IPS-NIHi11 (cell line): Measurements from ENCODE around the gene BBS2.
"Not testable (repeated sequence)": the region's sequence is repeated elsewhere in the genome, so short reads cannot be mapped to it uniquely, and the experiment has no call there.

Source experiments
- DNase-seq: peaks from one replicate; pipeline ENCODE4 v3.0.0; 2012; ENCODE audit warnings: mixed read lengths, low spot score

The BBS2 gene

GRCh38 chr16:56518425-56518824, 1.4 kb downstream of the BBS2 start:
- DNase-seq, result no peak

- DNase-seq, result no peak
These were observed 2.6 kb downstream of the BBS2 start for GRCh38 chr16:56517206-56517605.

DNA sequence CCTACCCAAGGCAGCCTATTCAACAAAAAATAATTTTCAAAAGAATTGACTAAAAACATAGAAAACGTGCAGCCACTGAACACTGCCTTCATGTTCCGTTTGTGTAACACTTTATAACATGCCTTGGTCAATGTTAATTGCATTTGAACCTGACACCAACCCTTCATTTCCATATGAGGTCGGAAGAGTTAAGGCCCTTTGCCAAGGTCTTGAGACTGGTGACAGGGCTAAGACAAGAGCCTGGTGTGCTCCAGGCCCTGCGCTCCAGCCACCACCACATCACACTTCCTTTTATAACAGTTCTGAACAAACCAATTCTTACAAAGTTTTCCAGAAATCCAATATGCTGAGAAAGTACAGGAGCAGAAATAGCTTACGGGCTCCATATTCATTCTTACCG, 4.2 kb downstream of the BBS2 start:
- DNase-seq, result no peak

DNA sequence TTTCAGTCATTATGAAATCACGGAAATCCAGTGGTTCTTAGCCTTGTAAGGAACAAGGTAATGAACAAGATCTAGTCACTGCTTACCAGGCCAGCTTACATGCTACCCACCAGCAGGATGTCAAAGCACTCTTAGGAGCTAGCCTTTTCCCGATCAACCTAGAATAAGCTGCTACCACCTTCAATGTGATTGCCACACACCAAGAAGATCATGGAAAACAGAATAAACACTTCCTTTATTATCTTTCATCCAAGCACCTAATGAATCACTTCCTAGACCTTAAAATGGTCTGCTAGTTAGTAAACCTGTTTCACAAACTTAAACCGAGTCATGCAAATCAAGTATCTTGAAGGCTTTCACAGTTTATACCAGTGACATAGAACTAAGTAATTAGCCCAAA, 5.0 kb downstream of the BBS2 start:
- DNase-seq, result no peak

DNA sequence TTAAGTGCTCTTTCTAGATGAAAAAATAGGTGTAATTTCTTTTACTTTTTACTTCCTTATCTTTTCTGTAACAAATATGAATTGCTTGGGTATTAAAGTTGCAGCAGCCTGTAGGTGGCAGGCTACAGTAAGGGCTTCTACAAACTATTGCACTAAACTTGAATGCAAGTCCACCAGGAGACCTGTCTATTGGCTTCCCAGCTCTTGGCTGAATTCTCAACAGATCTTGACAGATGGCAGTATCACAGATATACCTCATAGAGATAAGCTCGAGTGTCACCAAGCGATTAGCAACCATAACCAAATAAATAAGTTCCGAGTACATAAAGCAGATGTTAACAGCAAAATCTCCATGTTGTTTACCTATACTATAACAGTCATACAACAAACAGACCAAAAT, 5.9 kb downstream of the BBS2 start:
- DNase-seq, result peak; percentile 33

DNA sequence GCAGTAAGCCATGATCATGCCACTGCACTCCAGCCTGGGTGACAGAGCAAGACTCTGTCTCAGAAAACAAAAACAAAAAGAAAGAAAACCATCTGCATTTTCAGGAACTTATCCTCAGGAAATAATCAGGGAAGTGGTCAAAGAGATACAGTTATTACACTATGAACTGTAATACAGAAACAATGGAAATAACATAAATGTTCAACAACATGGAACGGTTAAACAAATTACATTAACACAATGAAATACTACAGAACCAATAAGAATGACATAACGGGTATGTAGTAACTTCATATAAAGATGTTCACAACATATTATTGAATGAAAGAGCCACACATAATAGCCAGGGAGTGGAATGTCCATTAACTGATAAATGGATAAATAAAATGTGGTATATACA, 6.7 kb downstream of the BBS2 start:
- no peak for DNase-seq

GRCh38 chr16:56512025-56512424, 7.8 kb downstream of the BBS2 start:
- DNase-seq, result no peak

GRCh38 chr16:56510544-56510943, 9.3 kb downstream of the BBS2 start:
- DNase-seq, result no peak

DNA sequence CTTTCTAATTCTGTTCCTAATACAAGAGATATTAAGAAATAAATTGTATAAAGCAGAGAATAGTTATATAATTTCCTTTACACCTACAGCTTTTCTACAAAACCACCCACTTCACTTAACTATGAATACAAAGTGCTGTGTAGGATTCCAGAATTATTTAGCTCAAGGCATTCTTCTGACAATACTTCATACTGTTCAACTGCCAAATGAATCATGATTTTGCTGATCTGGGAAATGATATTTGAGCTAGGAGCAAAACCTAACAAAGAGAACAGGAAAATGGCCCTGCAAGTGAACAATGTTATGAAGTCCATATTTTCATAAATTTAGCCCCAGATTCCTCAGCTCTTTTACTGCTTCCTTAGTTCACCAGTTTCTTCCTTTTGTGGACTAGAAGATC, 12.9 kb downstream of the BBS2 start:
- no peak for DNase-seq

DNA sequence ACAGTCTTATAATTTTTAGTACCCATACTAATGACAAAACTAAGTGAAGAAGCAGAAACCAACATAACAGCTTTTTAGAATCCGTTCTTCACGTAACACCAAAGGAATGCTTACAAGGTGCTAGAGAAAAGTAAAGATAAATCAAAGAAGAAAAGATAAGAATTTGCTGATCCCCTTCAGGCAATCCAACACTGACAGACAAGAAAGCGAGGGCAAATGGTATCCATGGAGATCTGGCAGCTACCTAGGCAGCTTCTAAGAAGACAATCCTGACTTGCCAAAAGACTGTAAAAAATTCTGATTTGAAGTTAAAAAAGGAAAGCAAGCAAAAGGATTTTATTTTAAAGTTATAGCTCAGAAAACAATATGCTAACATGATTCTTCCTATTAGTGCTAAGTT, 14.6 kb downstream of the BBS2 start:
- DNase-seq, result peak; percentile 42

DNA sequence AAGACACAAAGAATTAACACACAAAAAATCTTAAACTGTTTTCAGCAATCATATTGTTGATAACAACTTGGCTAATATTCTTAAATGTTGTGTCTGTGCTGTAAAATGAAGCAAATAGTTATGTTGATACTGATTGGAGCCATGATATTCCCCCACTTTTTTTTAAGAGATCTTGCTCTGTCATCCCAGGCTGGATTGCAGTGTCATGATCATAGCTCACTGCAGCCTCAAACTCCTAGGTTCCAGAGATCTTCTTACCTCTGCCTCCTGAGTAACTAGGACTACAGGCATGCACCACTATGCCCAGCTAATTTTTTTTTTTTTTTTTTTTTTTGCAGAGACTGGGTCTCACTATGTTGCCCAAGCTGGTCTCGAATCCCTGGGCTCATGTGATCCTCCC, 26.0 kb downstream of the BBS2 start:
- no peak for DNase-seq

DNA sequence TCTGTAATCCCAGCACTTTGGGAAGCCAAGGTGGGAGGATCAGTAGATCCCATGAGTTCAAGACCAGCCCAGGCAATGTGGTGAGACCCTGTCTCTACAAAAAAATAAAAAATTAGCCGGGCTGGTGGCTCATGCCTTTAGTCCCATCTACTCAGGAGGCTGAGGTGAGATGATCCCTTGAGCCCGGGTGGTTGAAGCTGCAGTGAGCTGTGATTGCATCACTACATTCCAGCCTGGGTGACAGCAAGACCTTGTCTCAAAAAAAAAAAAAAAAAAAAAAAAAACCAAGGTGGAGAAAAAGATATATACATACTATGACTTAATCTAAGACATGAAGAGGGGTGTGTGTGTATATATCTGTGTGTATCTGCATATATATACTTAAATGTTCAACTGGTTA, 26.7 kb downstream of the BBS2 start:
- DNase-seq, result no peak

GRCh38 chr16:56491657-56492261, 28.1 kb downstream of the BBS2 start:
- DNase-seq, result no peak

- DNase-seq, result not testable (repeated sequence)
These were observed 31.0 kb downstream of the BBS2 start for GRCh38 chr16:56488868-56489267.

DNA sequence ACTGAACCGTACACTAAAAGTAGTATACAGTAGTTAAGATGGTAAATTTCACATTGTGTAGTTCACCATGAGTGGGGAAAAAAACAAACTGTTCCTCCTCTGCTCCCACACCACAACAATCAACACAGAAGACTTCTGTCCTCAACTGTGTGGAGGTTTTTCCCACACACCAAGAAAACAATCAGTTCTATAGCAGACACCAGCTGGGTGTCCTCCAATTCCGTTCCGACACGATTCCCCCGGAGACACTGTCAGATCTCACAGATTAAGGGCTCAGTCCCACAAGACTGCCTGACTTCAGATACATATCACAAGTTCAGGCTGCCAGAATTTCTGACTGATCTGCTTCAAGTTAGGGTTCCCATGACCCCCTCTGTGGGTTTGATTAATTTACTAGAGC, 31.8 kb downstream of the BBS2 start:
- no peak for DNase-seq

DNA sequence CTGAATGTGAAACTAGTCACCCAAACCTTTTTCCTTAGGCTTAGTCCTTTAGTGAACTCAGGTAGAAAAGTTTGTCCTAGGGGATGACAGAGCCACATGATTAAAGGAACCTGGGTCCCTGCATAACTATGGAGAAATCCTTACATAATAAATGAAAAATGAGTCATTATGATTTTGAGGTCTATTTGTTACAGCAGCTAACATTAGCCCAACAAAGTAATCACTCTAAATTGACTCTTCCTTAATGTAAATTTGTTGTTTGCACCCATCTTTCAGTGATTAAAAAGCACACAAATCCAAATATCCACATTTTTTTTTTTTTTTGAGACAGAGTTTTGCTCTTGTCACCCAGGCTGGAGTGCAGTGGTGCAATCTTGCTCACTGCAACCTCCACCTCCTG, 36.4 kb downstream of the BBS2 start:
- DNase-seq, result no peak

DNA sequence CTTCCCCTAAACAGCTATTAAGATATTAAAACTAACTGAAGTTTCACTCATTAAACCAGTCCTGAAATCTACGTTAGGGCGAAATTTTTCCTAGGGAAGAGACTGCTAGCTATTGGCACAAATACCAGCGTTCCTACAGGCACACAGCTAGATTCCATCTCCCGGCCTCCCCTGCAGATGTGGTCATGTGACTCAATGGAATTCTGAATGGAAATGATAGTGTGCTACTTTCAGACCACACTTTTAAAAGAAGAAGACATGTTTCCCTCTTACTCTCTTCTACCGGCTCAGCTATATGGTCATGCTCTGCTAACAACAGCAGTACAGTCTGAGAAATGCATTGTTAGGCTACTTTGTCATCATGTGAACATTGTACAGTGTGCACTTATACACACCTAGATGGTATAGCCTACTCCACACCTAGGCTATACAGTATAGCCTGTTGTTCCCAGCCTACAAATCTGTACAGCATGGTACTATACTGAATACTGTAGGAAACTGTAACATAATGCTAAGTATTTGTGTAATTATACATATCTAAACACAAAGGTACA, 37.1 kb downstream of the BBS2 start:
- DNase-seq, result no peak

DNA sequence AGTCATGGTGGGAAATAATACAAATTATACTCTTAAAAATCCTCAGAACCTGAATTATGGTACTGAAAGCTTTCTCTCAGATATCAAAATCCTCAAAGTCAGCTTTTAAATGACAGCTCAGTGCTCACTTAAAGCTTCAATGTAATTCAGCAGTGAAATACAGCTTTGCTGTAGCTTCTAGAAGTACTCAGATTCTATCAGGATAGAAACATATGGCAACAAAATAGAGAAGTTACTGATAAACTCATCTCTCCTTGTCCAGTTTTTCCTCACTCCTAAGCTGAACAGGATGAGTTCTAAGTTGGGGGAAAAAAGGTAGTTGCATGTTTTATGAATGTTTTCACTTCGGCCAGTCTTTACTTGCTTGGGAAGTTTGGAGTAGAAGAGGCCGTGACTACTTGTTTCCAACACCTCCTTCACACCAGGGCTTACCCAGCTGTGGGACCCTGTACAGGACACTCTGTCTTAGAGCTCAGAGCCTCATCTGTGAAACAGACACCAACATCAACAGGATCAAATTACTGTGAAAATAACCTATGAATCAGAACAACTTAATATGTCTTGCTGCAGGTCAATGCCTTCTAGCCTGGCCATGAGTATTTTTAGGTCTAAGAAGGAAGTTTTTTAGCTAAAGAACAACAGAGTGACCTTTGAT, 38.2 kb downstream of the BBS2 start:
- DNase-seq, result no peak

- no peak for DNase-seq
These were observed 38.9 kb downstream of the BBS2 start for GRCh38 chr16:56480776-56481467.

- DNase-seq, result no peak
These were observed 40.4 kb downstream of the BBS2 start for GRCh38 chr16:56479469-56479868.

- no peak for DNase-seq
These were observed 41.4 kb downstream of the BBS2 start for GRCh38 chr16:56478281-56479049.

DNA sequence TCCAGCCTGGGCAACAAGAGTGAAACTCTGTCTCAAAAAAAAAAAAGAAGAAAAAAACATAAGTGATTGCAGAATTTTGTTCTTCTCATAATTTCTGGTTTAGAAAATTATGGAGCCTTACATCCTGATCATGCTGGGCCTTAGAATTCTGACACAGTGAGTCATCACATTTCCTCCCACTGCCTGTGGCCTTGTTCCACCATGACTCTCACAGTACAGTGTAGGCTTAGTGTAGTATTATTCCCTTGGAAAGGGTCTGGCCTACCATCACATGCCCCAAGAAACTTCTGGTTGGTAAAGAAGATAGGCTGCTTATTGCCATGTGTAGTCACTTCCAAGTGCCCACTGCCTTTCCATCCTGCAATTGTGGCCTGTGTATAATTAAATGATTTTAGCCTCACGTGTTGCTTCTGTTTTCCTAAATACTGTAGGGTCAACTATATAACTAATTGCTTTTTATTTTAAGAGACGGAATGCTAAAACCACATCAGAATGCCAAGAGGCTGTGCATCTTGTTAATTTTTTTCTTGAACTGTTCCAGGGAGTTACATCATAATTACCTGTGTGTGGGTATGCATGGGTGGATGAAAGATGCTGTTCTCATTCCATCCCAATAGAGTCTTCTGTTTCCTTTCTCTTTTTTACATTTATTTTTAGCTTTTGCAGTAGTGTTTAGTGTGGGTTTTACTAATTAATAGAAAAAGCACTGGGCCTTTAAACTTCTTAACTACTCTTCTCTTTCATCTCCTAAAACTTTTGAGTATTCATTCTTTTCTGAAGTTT, 42.5 kb downstream of the BBS2 start:
- DNase-seq, result peak; percentile 18
